ENCODE data around the gene VCPKMT.

VCPKMT gene

DNA sequence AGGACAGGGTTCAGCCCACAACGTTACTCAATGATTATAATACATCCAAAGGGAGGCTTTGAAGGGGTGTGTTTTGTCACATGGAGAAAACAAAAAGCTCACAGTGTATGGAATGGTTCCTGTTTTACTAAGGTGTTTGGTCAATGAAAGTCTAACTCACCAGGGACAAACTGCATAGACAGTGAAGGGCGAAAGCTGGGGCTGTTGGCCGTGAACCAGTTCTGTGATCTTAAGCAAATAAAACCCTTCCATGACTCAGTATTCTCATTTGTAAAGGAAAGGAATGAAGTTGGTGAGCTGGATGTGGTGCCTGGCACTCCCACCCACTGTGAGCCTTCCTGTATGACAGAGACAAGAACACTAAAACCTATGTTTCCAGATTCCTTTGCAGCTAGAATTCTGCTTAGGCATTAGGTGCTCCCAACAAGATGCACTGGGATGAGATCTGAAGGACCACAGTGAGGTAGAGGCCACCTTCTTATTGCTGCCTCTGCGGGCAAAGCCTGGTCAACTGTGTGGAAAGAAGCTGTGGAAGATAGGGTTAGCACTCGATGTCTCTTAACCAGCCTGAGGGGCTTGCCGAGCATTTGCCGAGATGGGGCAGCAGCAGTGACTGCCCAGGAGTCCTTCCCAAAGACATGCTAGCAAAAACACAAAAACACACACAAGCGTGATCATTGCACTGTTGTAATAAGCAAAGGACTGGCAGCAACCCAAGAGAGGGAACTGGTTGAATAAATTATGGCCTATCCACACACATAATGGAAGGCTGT is 48.5 kb downstream of the VCPKMT start:
- no peak for DNase-seq (ENCODE audit: low read depth in 1 of 2, low spot score in 1 of 2)

- DNase-seq (ENCODE audit: low read depth in 1 of 2, low spot score in 1 of 2): no peak
Observed at GRCh38 chr14:50065583-50065982, 50.8 kb downstream of the VCPKMT start.

DNA sequence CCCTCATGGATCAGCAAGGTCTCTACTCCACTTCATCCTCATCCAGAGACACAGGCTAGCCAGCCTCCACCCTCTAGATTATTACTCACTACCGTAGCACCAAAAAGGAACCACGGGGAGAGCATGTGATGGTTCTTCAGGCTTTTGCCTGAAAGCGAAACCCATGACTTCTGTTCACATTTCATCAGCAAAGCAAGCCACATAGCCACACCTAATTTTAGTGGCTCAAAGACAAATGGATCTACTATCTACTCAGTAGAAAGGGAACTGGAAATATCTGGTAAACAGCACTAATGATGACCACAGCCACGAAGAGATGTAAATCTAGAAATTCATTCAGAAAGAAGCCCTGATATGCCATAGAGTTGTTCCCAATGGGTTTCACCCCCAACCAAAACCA is 51.4 kb downstream of the VCPKMT start:
- DNase-seq (ENCODE audit: low read depth in 1 of 2, low spot score in 1 of 2): peak in 1 of 2 donors; percentile 42

DNA sequence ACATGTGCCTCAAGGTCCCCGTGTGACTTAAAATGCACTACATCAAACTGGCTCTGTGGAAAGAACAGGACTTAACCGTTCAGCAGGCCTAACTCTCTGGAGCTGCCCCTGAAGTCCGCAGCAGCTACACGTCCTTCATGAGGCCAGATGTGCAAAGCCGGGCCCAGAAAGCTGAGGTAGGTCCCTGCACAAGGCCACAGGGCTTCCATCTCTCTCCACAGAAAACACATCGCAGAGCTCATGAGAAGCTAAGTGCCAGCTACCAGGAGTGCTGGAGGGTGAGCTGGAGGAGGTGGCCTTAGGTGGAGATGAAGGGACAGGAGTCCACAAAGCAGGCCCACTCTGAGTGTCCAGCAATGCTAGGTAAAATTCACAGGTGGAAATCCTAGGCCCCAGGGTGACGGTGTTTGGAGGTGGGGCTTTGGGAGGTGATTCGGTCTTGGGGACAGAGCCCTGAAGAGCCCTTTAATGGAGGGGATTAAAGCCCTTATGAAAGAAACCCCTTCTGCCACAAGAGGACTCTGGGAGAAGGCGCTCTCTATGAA is 52.4 kb downstream of the VCPKMT start:
- DNase-seq (ENCODE audit: low read depth in 1 of 2, low spot score in 1 of 2): no peak

GRCh38 chr14:50062438-50063085 is 53.8 kb downstream of the VCPKMT start:
- DNase-seq (ENCODE audit: low read depth in 1 of 2, low spot score in 1 of 2): peak; percentile 51 to 70

DNA sequence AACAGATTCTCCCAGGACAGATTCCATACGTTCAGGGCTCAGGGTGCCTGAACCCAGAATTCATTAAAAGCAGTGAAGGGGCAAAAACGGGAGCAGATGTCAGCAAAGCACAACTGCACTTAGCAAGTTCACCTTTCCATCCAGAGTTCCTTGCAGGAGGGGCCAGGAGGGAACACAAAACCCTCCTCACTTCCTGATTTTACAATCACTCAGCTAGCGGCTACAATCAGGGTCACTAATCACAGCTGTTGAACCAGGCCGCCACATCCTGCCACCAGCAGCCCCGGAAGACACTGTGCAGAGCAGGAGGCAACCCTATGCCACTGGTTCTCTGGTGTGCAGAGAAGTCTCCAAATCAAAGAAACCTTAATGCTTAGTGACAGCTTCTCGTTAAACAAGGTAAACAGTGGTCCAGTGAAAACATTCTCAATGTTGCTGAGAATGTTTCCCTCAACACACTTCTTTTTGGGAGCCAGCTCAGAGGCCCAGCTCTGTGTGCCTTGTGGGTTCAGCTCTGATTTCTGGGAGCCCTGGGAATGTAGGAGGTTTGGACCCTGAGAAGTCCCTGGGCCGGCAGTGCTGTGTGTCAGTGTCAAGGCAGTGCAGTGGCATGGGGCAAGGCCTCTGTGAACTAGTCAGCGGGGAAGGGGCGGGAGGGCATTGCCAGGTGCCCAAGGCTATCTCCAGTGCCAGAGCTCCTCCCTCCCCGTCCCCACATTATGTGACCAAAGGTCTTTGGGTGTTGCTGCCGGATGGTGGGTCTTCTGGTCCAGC is 54.5 kb downstream of the VCPKMT start:
- DNase-seq (ENCODE audit: low read depth in 1 of 2, low spot score in 1 of 2): peak; percentile 42 to 49

- peak in 1 of 2 donors; percentile 20 for DNase-seq (ENCODE audit: low read depth in 1 of 2, low spot score in 1 of 2)
Observed at GRCh38 chr14:50060871-50061663, 55.3 kb downstream of the VCPKMT start.

- no peak for DNase-seq (ENCODE audit: low read depth in 1 of 2, low spot score in 1 of 2)
Observed at GRCh38 chr14:50059763-50060616, 56.4 kb downstream of the VCPKMT start.
